Transverse colon (tissue), 4 donors: ENCODE results near the gene LCK.

Experiments used
- EP300 ChIP-seq: sonication (generic); formaldehyde crosslinking; IDR thresholded peaks from one replicate; pipeline ENCODE4 v1.6.1; 2017; ENCODE audit warnings: antibody characterized with exemption, low read depth
- POLR2A ChIP-seq: fragments of 450-650 bp; IDR thresholded peaks from one replicate; pipeline ENCODE4 v1.6.1; 2016; ENCODE audit warnings: antibody characterized with exemption, mild to moderate bottlenecking, moderate library complexity
- POLR2AphosphoS5 ChIP-seq, 3 donors: sonication (generic); formaldehyde crosslinking; IDR thresholded peaks; one replicate each; pipeline ENCODE4 v1.6.1; 2016; ENCODE audit warnings: antibody characterized with exemption in 3 of 3
- TF ChIP-seq, protein P1 (sequence below), 5 experiments: fragments of 200-600 bp in 3 of 5; fragments of 450-650 bp in 2 of 5; sonication (generic) in 3 of 5; IDR thresholded peaks; 1 replicate in 2 of 5; 2 replicates in 3 of 5; pipeline ENCODE4 v1.5.1; 2016 to 2017; ENCODE audit warnings: antibody characterized with exemption in 5 of 5, inconsistent platforms in 3 of 5, mild to moderate bottlenecking in 2 of 5, moderate library complexity in 1 of 5

DNA sequence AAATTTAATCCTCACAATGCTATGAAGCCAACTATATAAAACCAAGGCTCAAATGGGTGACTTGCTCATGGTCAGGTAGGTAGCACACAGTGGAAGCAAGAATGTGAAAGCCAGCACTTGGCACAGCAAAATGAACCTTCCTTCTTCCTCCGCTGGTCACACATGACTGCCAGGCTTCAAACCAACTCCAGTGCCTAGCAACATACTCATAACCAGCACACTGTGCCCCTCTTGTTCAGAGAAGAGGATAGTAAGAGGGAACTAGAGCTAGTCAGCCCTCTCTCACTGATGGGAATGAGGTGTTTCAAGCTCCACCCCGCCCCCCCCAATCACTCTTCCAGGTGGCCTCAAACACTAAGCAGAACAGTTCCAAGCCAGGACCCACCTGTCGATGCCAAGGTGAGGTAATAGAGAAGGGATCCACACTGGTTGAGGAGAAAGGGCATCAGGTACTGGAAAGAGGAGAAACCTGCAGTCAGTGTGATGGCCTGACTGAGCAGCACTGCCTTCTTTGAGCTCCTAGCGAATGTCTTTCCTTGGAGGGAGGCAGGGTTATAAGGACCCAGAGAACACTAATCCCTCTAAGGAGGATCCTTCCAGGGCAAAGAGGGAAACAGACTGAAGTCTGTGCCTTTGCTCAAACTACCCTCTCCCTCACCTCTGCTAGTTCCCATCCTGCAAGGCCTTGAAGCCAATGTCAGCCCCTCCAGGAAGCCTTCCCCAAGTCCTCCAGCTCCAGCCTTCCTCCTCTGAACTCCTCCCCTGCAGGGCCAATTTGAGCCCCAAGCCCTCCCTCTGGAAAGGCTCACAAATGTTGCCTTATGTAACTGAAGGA is 30.1 kb upstream of the LCK start:
- TF ChIP-seq, protein P1, sequence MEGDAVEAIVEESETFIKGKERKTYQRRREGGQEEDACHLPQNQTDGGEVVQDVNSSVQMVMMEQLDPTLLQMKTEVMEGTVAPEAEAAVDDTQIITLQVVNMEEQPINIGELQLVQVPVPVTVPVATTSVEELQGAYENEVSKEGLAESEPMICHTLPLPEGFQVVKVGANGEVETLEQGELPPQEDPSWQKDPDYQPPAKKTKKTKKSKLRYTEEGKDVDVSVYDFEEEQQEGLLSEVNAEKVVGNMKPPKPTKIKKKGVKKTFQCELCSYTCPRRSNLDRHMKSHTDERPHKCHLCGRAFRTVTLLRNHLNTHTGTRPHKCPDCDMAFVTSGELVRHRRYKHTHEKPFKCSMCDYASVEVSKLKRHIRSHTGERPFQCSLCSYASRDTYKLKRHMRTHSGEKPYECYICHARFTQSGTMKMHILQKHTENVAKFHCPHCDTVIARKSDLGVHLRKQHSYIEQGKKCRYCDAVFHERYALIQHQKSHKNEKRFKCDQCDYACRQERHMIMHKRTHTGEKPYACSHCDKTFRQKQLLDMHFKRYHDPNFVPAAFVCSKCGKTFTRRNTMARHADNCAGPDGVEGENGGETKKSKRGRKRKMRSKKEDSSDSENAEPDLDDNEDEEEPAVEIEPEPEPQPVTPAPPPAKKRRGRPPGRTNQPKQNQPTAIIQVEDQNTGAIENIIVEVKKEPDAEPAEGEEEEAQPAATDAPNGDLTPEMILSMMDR (IDR thresholded peaks at IDR 0.05) = no peak
- no peak for TF ChIP-seq POLR2AphosphoS5 (IDR thresholded peaks at IDR 0.05)
- no peak for TF ChIP-seq EP300
- TF ChIP-seq POLR2A = no peak
